GM19240 (cell line): Measurements from ENCODE around the gene ATG13.

ENCODE experiments used
- DNase-seq: peaks from one replicate; pipeline ENCODE4 v3.0.0; 2011; ENCODE audit warnings: low spot score; ENCODE audit not compliant: insufficient read length

The ATG13 gene

GRCh38 chr11:46722566-46723358, 105.4 kb downstream of the ATG13 start:
- DNase-seq, result no peak

GRCh38 chr11:46723359-46723680, 106.0 kb downstream of the ATG13 start:
- DNase-seq, result no peak

- no peak for DNase-seq
Observed at GRCh38 chr11:46724088-46724487, 106.7 kb downstream of the ATG13 start.
